DOHH2 (cell line): ENCODE data around the gene GIT1.

ENCODE experiments used
- H3F3A ChIP-seq: fragments of 200-600 bp; sonication (generic), shearing (Covaris generic); 2 replicates; pipeline ENCODE4 v1.6.0; 2016; ENCODE audit warnings: antibody characterized with exemption, mild to moderate bottlenecking; ENCODE audit not compliant: control insufficient read depth, insufficient read depth
- H3K27ac ChIP-seq: fragments of 200-600 bp; sonication (generic); 2 replicates; pipeline ENCODE4 v1.5.1; 2014; ENCODE audit warnings: low read depth, mild to moderate bottlenecking, low read length, moderate library complexity
- H3K27me3 ChIP-seq: fragments of 200-600 bp; sonication (generic); 2 replicates; pipeline ENCODE4 v1.6.1; 2014; ENCODE audit warnings: mild to moderate bottlenecking, low read length, mixed read lengths; ENCODE audit not compliant: control insufficient read depth
- H3K36me3 ChIP-seq: fragments of 200-600 bp; sonication (generic); 2 replicates; pipeline ENCODE4 v1.6.1; 2014; ENCODE audit warnings: mild to moderate bottlenecking, low read length, moderate library complexity, mixed read lengths; ENCODE audit not compliant: control insufficient read depth
- H3K4me1 ChIP-seq: fragments of 200-600 bp; sonication (generic); 2 replicates; pipeline ENCODE4 v1.6.1; 2014; ENCODE audit warnings: mild to moderate bottlenecking, low read length, mixed read lengths; ENCODE audit not compliant: control insufficient read depth
- H3K4me2 ChIP-seq: fragments of 200-600 bp; sonication (generic); 2 replicates; pipeline ENCODE4 v1.6.0; 2014; ENCODE audit warnings: mild to moderate bottlenecking, low read length, moderate library complexity
- H3K4me3 ChIP-seq: fragments of 200-600 bp; sonication (generic); 2 replicates; pipeline ENCODE4 v1.5.1; 2014; ENCODE audit warnings: mild to moderate bottlenecking, low read length, mixed read lengths
- H3K79me2 ChIP-seq: fragments of 200-600 bp; sonication (generic); 2 replicates; pipeline ENCODE4 v1.6.1; 2014; ENCODE audit warnings: mild to moderate bottlenecking, low read length, mixed read lengths; ENCODE audit not compliant: control insufficient read depth
- H3K9me2 ChIP-seq: fragments of 200-600 bp; sonication (generic); replicated peaks from 2 replicates; pipeline ENCODE4 v1.6.1; 2014; ENCODE audit warnings: mild to moderate bottlenecking, low read length, mixed read lengths; ENCODE audit not compliant: control insufficient read depth
- H3K9me3 ChIP-seq: fragments of 200-600 bp; sonication (generic); 2 replicates; pipeline ENCODE4 v1.6.1; 2014; ENCODE audit warnings: antibody characterized with exemption, low read length, mixed read lengths; ENCODE audit not compliant: control insufficient read depth, insufficient read depth
- H4K20me1 ChIP-seq: fragments of 200-600 bp; sonication (generic); 2 replicates; pipeline ENCODE4 v1.6.0; 2014; ENCODE audit warnings: low read depth, mild to moderate bottlenecking, antibody characterized with exemption, low read length, moderate library complexity; ENCODE audit not compliant: control insufficient read depth, insufficient read depth
- EZH2phosphoT487 ChIP-seq: fragments of 200-600 bp; sonication (generic); IDR thresholded peaks from 2 replicates; pipeline ENCODE4 v1.6.1; 2017; ENCODE audit warnings: borderline replicate concordance, mild to moderate bottlenecking, antibody characterized with exemption, low read length, moderate library complexity, mixed read lengths
- TF ChIP-seq, protein P1 (sequence below): fragments of 200-600 bp; sonication (generic); IDR thresholded peaks from one replicate; pipeline ENCODE4 v1.5.1; 2014; ENCODE audit warnings: antibody characterized with exemption, mild to moderate bottlenecking, low read depth, low read length; ENCODE audit not compliant: poor library complexity, severe bottlenecking

The GIT1 gene

DNA sequence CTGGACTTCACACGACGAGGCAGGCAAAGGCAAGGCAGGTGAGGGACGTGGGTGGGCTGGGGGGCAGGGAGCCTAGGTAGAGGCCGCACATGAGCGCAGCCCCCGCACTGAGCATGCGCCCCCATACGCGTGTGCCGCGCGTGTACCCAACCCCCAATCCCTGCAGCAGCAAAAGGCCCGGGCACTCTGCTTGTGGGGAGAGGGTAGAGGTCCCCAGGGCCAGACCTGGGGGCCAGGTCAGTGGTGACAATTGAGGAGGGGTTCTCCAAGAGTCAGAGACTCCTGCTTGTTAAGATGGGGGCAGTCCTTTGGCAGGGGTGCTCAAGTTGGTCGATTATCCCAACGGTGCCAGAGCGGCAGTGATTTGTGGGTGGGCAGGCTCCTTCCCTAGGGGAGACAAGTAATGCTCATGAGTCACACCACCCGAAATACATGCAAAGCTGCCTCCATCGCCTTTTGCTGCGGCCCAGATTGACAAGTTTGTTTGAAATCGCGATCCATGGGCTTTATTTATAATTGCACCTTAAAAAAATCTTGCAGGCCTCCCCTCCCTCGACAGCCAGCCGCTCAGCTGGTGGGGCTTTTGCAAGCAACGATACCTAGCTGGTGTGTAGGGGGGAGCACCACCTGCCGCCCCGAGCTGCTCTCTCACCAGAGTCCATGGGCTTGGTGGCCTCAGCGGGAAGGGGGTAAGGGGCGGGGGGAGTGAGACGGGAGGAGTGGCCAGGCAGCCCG lies 1.1 kb upstream of the GIT1 start:
- Histone ChIP-seq H3K27me3 (no peaks in the 10 kb centered on the region), H3K36me3 (0 out of 2 replicates have a peak, but pooled peaks cover 6% of the 10 kb centered on the region), H3K4me1 (peaks cover 74% of the 10 kb centered on the region), H3K79me2 (peaks cover 64% of the 10 kb centered on the region), H3K4me3 (peak overlapping the region; percentile 74), H3F3A (peaks cover 13% of the 10 kb centered on the region), H3K9me2 (no peaks in the 10 kb centered on the region), H3K9me3 (no peaks in the 10 kb centered on the region), H3K27ac (peak overlapping the region; percentile 59), H3K4me2 (peak overlapping the region; percentile 94), H4K20me1 (0 out of 2 replicates have a peak, but pooled peaks cover 9% of the 10 kb centered on the region)
- TF ChIP-seq EZH2phosphoT487 = no peak
- TF ChIP-seq, protein P1, sequence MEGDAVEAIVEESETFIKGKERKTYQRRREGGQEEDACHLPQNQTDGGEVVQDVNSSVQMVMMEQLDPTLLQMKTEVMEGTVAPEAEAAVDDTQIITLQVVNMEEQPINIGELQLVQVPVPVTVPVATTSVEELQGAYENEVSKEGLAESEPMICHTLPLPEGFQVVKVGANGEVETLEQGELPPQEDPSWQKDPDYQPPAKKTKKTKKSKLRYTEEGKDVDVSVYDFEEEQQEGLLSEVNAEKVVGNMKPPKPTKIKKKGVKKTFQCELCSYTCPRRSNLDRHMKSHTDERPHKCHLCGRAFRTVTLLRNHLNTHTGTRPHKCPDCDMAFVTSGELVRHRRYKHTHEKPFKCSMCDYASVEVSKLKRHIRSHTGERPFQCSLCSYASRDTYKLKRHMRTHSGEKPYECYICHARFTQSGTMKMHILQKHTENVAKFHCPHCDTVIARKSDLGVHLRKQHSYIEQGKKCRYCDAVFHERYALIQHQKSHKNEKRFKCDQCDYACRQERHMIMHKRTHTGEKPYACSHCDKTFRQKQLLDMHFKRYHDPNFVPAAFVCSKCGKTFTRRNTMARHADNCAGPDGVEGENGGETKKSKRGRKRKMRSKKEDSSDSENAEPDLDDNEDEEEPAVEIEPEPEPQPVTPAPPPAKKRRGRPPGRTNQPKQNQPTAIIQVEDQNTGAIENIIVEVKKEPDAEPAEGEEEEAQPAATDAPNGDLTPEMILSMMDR = no peak

DNA sequence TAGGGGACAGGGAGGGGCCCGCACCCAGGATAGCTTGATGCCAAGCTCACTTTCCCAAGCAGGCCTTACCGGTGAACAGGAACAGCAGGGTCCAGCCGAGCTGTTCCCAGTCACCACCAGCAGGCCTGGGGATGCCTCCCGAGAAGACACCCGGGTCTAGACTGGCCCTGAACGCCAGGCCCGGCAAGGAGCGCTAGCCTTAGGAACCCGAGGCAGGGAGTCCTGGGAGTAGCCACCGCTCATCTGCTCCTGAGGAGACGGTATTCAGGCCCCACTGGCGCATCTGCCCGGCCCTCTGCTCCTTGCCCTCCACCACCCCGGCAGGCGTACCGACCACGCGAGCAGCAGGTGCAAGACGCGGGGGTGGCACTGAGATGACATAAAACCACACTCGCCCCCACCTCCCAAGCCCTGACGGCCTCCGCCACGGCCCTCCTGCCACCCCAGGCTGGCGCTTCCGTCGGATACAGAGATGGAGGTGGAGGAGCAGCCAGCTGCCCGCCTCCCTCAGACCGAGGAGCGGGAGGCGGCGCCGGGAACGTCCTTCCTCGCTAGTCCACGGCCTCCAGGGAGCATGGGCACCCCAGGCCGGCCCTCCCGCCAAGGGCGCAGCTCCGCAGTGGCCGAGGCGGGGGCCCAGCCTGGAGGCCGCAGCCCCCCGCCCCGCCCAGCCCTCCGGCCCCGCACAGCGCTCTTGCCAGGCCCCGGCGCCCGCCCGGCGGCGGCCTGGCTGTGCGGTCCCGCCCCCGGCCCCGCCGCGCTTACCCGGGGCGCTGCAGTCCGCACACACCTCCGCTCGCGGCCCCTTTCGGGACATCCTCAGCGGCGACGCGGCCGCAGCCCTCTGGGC lies 661 bp downstream of the GIT1 start:
- no peaks in the 10 kb centered on the region for H3K27me3 ChIP-seq
- no peaks in the 10 kb centered on the region for H3K9me2 ChIP-seq
- peaks cover 64% of the 10 kb centered on the region for H3K79me2 ChIP-seq
- H3K9me3 ChIP-seq = no peaks in the 10 kb centered on the region
- H3K36me3 ChIP-seq = peaks cover 8% of the 10 kb centered on the region; the same call in 1 of the 2 replicates
- peak overlapping the region; percentile 35 for H3K27ac ChIP-seq
- peak overlapping the region; percentile 83 for H3K4me2 ChIP-seq
- peaks cover 13% of the 10 kb centered on the region for H3F3A ChIP-seq
- H4K20me1 ChIP-seq = peaks cover 20% of the 10 kb centered on the region
- peaks cover 78% of the 10 kb centered on the region for H3K4me1 ChIP-seq
- TF ChIP-seq, protein P1 = no peak
- TF ChIP-seq EZH2phosphoT487 = no peak
- H3K4me3 ChIP-seq = peak overlapping the region; percentile 92

DNA sequence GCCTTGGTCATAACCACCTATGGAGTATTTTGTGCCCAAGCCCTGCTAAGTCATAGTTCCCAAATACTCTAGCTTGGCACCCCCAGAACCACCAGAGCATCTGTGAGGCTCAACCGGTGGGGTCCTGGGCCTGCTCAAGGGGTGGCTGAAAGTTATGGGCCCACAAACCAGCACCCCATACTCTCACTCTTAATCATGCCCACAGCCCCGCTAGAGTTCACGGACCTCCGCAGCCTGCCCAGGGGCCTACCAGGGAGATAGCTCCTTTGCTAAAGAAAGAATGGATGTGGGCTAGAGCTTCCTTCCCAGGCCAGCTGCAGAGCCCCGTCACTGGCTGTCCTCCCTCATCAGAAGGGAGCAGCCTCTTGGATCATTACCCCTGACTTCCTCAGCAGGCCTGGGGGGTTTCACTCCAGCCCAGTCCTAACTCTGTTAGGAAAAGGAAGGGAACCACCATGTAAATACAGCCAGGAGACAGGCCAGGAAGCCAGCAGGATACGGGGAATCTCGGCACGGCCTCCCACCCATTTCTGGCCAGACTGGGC lies 1.4 kb downstream of the GIT1 start:
- Histone ChIP-seq H3K79me2 (peaks cover 67% of the 10 kb centered on the region), H3F3A (peaks cover 13% of the 10 kb centered on the region), H4K20me1 (peaks cover 20% of the 10 kb centered on the region), H3K9me2 (no peaks in the 10 kb centered on the region), H3K27me3 (no peaks in the 10 kb centered on the region), H3K36me3 (peaks cover 15% of the 10 kb centered on the region), H3K9me3 (no peaks in the 10 kb centered on the region), H3K4me3 (peak overlapping the region; percentile 92), H3K4me2 (peak overlapping the region; percentile 83), H3K27ac (peak overlapping the region; percentile 35), H3K4me1 (peaks cover 77% of the 10 kb centered on the region)
- TF ChIP-seq, protein P1 = no peak
- TF ChIP-seq EZH2phosphoT487 = no peak
